SJCRH30 (cell line): ENCODE measurements around the gene HOXA2. TPM values are rescaled to one million over a fixed set of nuclear protein-coding genes. Genes with fewer than 3 reads are reported as not detected.

Source experiments
- DNase-seq, 2 experiments: peaks; one replicate each; pipeline ENCODE4 v3.0.0-alpha.2; 2015 to 2020
- H3K27ac ChIP-seq: fragments of 250-450 bp; sonication (Bioruptor Pico); 2 replicates; pipeline ENCODE4 v1.5.1; 2020; ENCODE audit warnings: mild to moderate bottlenecking, moderate library complexity
- H3K27me3 ChIP-seq: fragments of 250-450 bp; sonication (Bioruptor Pico); 2 replicates; pipeline ENCODE4 v1.5.1; 2020; ENCODE audit warnings: mild to moderate bottlenecking, moderate library complexity
- H3K36me3 ChIP-seq: fragments of 250-450 bp; sonication (Bioruptor Pico); 2 replicates; pipeline ENCODE4 v1.5.1; 2020; ENCODE audit warnings: mild to moderate bottlenecking, moderate library complexity
- H3K4me1 ChIP-seq: fragments of 250-450 bp; sonication (Bioruptor Pico); 2 replicates; pipeline ENCODE4 v1.5.1; 2020; ENCODE audit warnings: mild to moderate bottlenecking, moderate library complexity
- H3K4me3 ChIP-seq: fragments of 250-450 bp; sonication (Bioruptor Pico); 2 replicates; pipeline ENCODE4 v1.5.1; 2020; ENCODE audit warnings: mild to moderate bottlenecking, moderate library complexity
- H3K9me3 ChIP-seq: fragments of 250-450 bp; sonication (Bioruptor Pico); replicated peaks from 2 replicates; pipeline ENCODE4 v1.5.1; 2020; ENCODE audit warnings: mild to moderate bottlenecking, moderate library complexity
- total RNA-seq: library from RNA; depleted of rRNA; stranded (reverse); fragments of >200 nt; shearing (Covaris generic); gene quantifications from 2 replicates; pipeline ENCODE4 v1.2.3, GENCODE V29; 2014

HOXA2 gene
- total RNA-seq, 1 experiment from 2014 or later = 4.2 TPM

- Histone ChIP-seq H3K4me3 (peak overlapping the region; percentile 99), H3K27ac (peak overlapping the region; percentile 84), H3K9me3 (no peaks in the 10 kb centered on the region), H3K4me1 (peaks cover 17% of the 10 kb centered on the region), H3K36me3 (peaks cover 15% of the 10 kb centered on the region), H3K27me3 (no peaks in the 10 kb centered on the region)
- peak; percentile 75 to 83 for DNase-seq
These were observed 10.8 kb upstream of the HOXA2 start for GRCh38 chr7:27112955-27113949.

GRCh38 chr7:27112361-27112760, 9.9 kb upstream of the HOXA2 start:
- Histone ChIP-seq H3K27me3 (no peaks in the 10 kb centered on the region), H3K27ac (no peak overlapping the region; the same call in 1 of the 2 replicates), H3K4me3 (peak overlapping the region; percentile 99), H3K9me3 (no peaks in the 10 kb centered on the region), H3K36me3 (peaks cover 17% of the 10 kb centered on the region), H3K4me1 (peaks cover 17% of the 10 kb centered on the region)
- no peak for DNase-seq

- Histone ChIP-seq H3K27ac (no peak overlapping the region; the same call in 1 of the 2 replicates), H3K27me3 (no peaks in the 10 kb centered on the region), H3K4me3 (peak overlapping the region; percentile 99)
These were observed 9.3 kb upstream of the HOXA2 start for GRCh38 chr7:27111751-27112277.

GRCh38 chr7:27111042-27111750, 8.7 kb upstream of the HOXA2 start:
- H3K27me3 ChIP-seq = no peaks in the 10 kb centered on the region
- DNase-seq = peak in 1 of 2 experiments; percentile 47
- 0 out of 2 replicates have a peak, but pooled peaks cover 2% of the 10 kb centered on the region for H3K9me3 ChIP-seq
- peaks cover 17% of the 10 kb centered on the region for H3K4me1 ChIP-seq
- H3K36me3 ChIP-seq = peaks cover 26% of the 10 kb centered on the region
- H3K27ac ChIP-seq = no peak overlapping the region
- H3K4me3 ChIP-seq = peak overlapping the region; percentile 99

More at GRCh38 chr7:27111751-27112277, 9.3 kb upstream of the HOXA2 start:
- Histone ChIP-seq H3K4me1 (peaks cover 17% of the 10 kb centered on the region), H3K36me3 (peaks cover 22% of the 10 kb centered on the region), H3K9me3 (0 out of 2 replicates have a peak, but pooled peaks cover 2% of the 10 kb centered on the region)
- DNase-seq = peak in 1 of 2 experiments; percentile 18

GRCh38 chr7:27110186-27111031, 7.9 kb upstream of the HOXA2 start:
- H3K27ac ChIP-seq = no peak overlapping the region
- H3K27me3 ChIP-seq = no peaks in the 10 kb centered on the region

GRCh38 chr7:27109466-27110185, 7.1 kb upstream of the HOXA2 start:
- no peaks in the 10 kb centered on the region for H3K27me3 ChIP-seq
- H3K4me1 ChIP-seq = peaks cover 17% of the 10 kb centered on the region
- H3K4me3 ChIP-seq = no peak overlapping the region
- DNase-seq = no peak
- 0 out of 2 replicates have a peak, but pooled peaks cover 2% of the 10 kb centered on the region for H3K9me3 ChIP-seq
- H3K36me3 ChIP-seq = peaks cover 30% of the 10 kb centered on the region
- H3K27ac ChIP-seq = no peak overlapping the region

More at GRCh38 chr7:27110186-27111031, 7.9 kb upstream of the HOXA2 start:
- H3K9me3 ChIP-seq = 0 out of 2 replicates have a peak, but pooled peaks cover 2% of the 10 kb centered on the region
- no peak for DNase-seq
- H3K4me1 ChIP-seq = peaks cover 17% of the 10 kb centered on the region
- peaks cover 30% of the 10 kb centered on the region for H3K36me3 ChIP-seq
- no peak overlapping the region for H3K4me3 ChIP-seq

- H3K27ac ChIP-seq = no peak overlapping the region
- H3K36me3 ChIP-seq = peaks cover 30% of the 10 kb centered on the region
- peaks cover 17% of the 10 kb centered on the region for H3K4me1 ChIP-seq
- DNase-seq = no peak
- H3K4me3 ChIP-seq = no peak overlapping the region
- H3K27me3 ChIP-seq = no peaks in the 10 kb centered on the region
- H3K9me3 ChIP-seq = 0 out of 2 replicates have a peak, but pooled peaks cover 2% of the 10 kb centered on the region
These were observed 6.1 kb upstream of the HOXA2 start for GRCh38 chr7:27108390-27109127.

- no peaks in the 10 kb centered on the region for H3K27me3 ChIP-seq
- no peak overlapping the region for H3K27ac ChIP-seq
- H3K4me3 ChIP-seq = no peak overlapping the region
- H3K4me1 ChIP-seq = peaks cover 17% of the 10 kb centered on the region
- H3K36me3 ChIP-seq = peaks cover 30% of the 10 kb centered on the region
- H3K9me3 ChIP-seq = 0 out of 2 replicates have a peak, but pooled peaks cover 2% of the 10 kb centered on the region
- no peak for DNase-seq
These were observed 5.2 kb upstream of the HOXA2 start for GRCh38 chr7:27107391-27108381.

- no peak for DNase-seq
- Histone ChIP-seq H3K9me3 (0 out of 2 replicates have a peak, but pooled peaks cover 2% of the 10 kb centered on the region), H3K4me1 (peaks cover 13% of the 10 kb centered on the region), H3K27me3 (no peaks in the 10 kb centered on the region), H3K4me3 (no peak overlapping the region), H3K27ac (no peak overlapping the region), H3K36me3 (peaks cover 30% of the 10 kb centered on the region)
These were observed 4.4 kb upstream of the HOXA2 start for GRCh38 chr7:27106901-27107240.

- Histone ChIP-seq H3K27me3 (no peaks in the 10 kb centered on the region), H3K36me3 (peaks cover 30% of the 10 kb centered on the region), H3K4me3 (no peak overlapping the region), H3K27ac (no peak overlapping the region), H3K4me1 (peaks cover 8% of the 10 kb centered on the region), H3K9me3 (0 out of 2 replicates have a peak, but pooled peaks cover 2% of the 10 kb centered on the region)
- DNase-seq = no peak
These were observed 3.9 kb upstream of the HOXA2 start for GRCh38 chr7:27106181-27106900.

GRCh38 chr7:27105301-27106031, 3.0 kb upstream of the HOXA2 start:
- Histone ChIP-seq H3K4me3 (no peak overlapping the region), H3K27ac (no peak overlapping the region), H3K36me3 (peaks cover 30% of the 10 kb centered on the region), H3K9me3 (0 out of 2 replicates have a peak, but pooled peaks cover 2% of the 10 kb centered on the region), H3K27me3 (no peaks in the 10 kb centered on the region), H3K4me1 (no peaks in the 10 kb centered on the region)
- no peak for DNase-seq
